Activated CD4-positive, alpha-beta T cell treated with anti-CD3 and anti-CD28 coated beads, Interleukin-2, amount 10 ng/mL, durations not matched to agents 24 days and 14 days (primary cell): ENCODE measurements around the gene PPP1R12B. TPM values are rescaled to one million over a fixed set of nuclear protein-coding genes. Genes with fewer than 3 reads are reported as not detected.
"Not testable (repeated sequence)": the region's sequence is repeated elsewhere in the genome, so short reads cannot be mapped to it uniquely, and the experiment has no call there.

Source experiments
- DNase-seq: peaks from one replicate; pipeline ENCODE4 v3.0.0; 2022
- H3K27ac Mint-ChIP-seq: one replicate; pipeline ENCODE4 v1.8.0; 2022; ENCODE audit warnings: mild to moderate bottlenecking, mixed read lengths
- H3K27me3 Mint-ChIP-seq: one replicate; pipeline ENCODE4 v1.8.0; 2022; ENCODE audit warnings: mixed read lengths
- H3K36me3 Mint-ChIP-seq: one replicate; pipeline ENCODE4 v1.8.0; 2022; ENCODE audit warnings: low read depth, mild to moderate bottlenecking, mixed read lengths
- H3K4me1 Mint-ChIP-seq: one replicate; pipeline ENCODE4 v1.8.0; 2021; ENCODE audit warnings: mixed read lengths
- H3K4me3 Mint-ChIP-seq: one replicate; pipeline ENCODE4 v1.8.0; 2022; ENCODE audit warnings: mild to moderate bottlenecking, moderate library complexity, mixed read lengths
- H3K9me3 Mint-ChIP-seq: one replicate; pipeline ENCODE4 v1.8.0; 2021; ENCODE audit warnings: mixed read lengths
- intact Hi-C: fragments of 100-400 bp; cut with micrococcal nuclease; formaldehyde crosslinking; loops from one replicate; pipeline ENCODE4 v1.15.1; 2023
- total RNA-seq: library from RNA; stranded (reverse); gene quantifications from 2 replicates; pipeline ENCODE4 v1.2.3, GENCODE V29; 2022

The PPP1R12B gene
- total RNA-seq, 1 donor from 2014 or later = 14.8 TPM

- peaks cover 7% of the 10 kb centered on the region for H3K4me1 Mint-ChIP-seq
- H3K4me3 Mint-ChIP-seq = no peak overlapping the region
- H3K9me3 Mint-ChIP-seq = no peaks in the 10 kb centered on the region
- peaks cover 12% of the 10 kb centered on the region for H3K27me3 Mint-ChIP-seq
- intact Hi-C loops = no loop called here
- no peak overlapping the region for H3K27ac Mint-ChIP-seq
- no peaks in the 10 kb centered on the region for H3K36me3 Mint-ChIP-seq
- no peak for DNase-seq
These were observed 28.5 kb upstream of the PPP1R12B start for GRCh38 chr1:202320081-202320405.

GRCh38 chr1:202323731-202324130, 24.8 kb upstream of the PPP1R12B start:
- peaks cover 6% of the 10 kb centered on the region for H3K27me3 Mint-ChIP-seq
- no peak overlapping the region for H3K27ac Mint-ChIP-seq
- peaks cover 7% of the 10 kb centered on the region for H3K4me1 Mint-ChIP-seq
- DNase-seq = no peak
- intact Hi-C loops = no loop called here
- H3K9me3 Mint-ChIP-seq = no peaks in the 10 kb centered on the region
- no peak overlapping the region for H3K4me3 Mint-ChIP-seq
- no peaks in the 10 kb centered on the region for H3K36me3 Mint-ChIP-seq

GRCh38 chr1:202324646-202325045, 23.9 kb upstream of the PPP1R12B start:
- peaks cover 2% of the 10 kb centered on the region for H3K4me1 Mint-ChIP-seq
- no peak overlapping the region for H3K27ac Mint-ChIP-seq

GRCh38 chr1:202329891-202330290, 18.6 kb upstream of the PPP1R12B start:
- no peaks in the 10 kb centered on the region for H3K9me3 Mint-ChIP-seq
- no peak for DNase-seq

More at GRCh38 chr1:202324646-202325045, 23.9 kb upstream of the PPP1R12B start:
- Mint-ChIP-seq H3K36me3 (peaks cover 2% of the 10 kb centered on the region), H3K9me3 (no peaks in the 10 kb centered on the region), H3K27me3 (peaks cover 6% of the 10 kb centered on the region), H3K4me3 (no peak overlapping the region)
- no peak for DNase-seq
- intact Hi-C loops = no loop called here

GRCh38 chr1:202333861-202334260, 14.6 kb upstream of the PPP1R12B start:
- H3K4me3 Mint-ChIP-seq = no peak overlapping the region
- intact Hi-C loops = no loop called here
- H3K36me3 Mint-ChIP-seq = peaks cover 50% of the 10 kb centered on the region
- H3K9me3 Mint-ChIP-seq = no peaks in the 10 kb centered on the region
- no peak for DNase-seq
- H3K27me3 Mint-ChIP-seq = no peaks in the 10 kb centered on the region
- H3K4me1 Mint-ChIP-seq = peaks cover 6% of the 10 kb centered on the region
- H3K27ac Mint-ChIP-seq = no peak overlapping the region

More at GRCh38 chr1:202329891-202330290, 18.6 kb upstream of the PPP1R12B start:
- no peak overlapping the region for H3K4me3 Mint-ChIP-seq
- intact Hi-C loops = no loop called here
- H3K27me3 Mint-ChIP-seq = no peaks in the 10 kb centered on the region
- peak overlapping the region; percentile 2 for H3K27ac Mint-ChIP-seq
- peaks cover 4% of the 10 kb centered on the region for H3K4me1 Mint-ChIP-seq
- peaks cover 39% of the 10 kb centered on the region for H3K36me3 Mint-ChIP-seq

- peak; percentile 73 for DNase-seq
- Mint-ChIP-seq H3K4me1 (peaks cover 30% of the 10 kb centered on the region), H3K36me3 (peaks cover 10% of the 10 kb centered on the region), H3K4me3 (peak overlapping the region; percentile 55), H3K9me3 (no peaks in the 10 kb centered on the region), H3K27ac (peak overlapping the region; percentile 80), H3K27me3 (no peaks in the 10 kb centered on the region)
- intact Hi-C loops = loop anchor here (1.0 to 10.0 kb wide), 4 partner anchors 227 to 981 kb away; partner anchors contain the start of gene TMEM183A
These were observed 4.7 kb upstream of the PPP1R12B start for GRCh38 chr1:202343652-202344349.

- H3K4me3 Mint-ChIP-seq = peak overlapping the region; percentile 83
- intact Hi-C loops = loop anchor here (2.0 to 10.0 kb wide), 6 partner anchors 33 to 977 kb away; partner anchors contain the start of genes ADIPOR1, KDM5B, RABIF and TMEM183A
- H3K27ac Mint-ChIP-seq = peak overlapping the region; percentile 93
These were observed 442 bp upstream of the PPP1R12B start for GRCh38 chr1:202348005-202348508.

GRCh38 chr1:202349206-202349928, 868 bp downstream of the PPP1R12B start:
- Mint-ChIP-seq H3K4me3 (peak overlapping the region; percentile 83), H3K36me3 (no peaks in the 10 kb centered on the region), H3K4me1 (peaks cover 25% of the 10 kb centered on the region), H3K9me3 (no peaks in the 10 kb centered on the region), H3K27me3 (no peaks in the 10 kb centered on the region), H3K27ac (peak overlapping the region; percentile 77)
- no peak for DNase-seq
- intact Hi-C loops = loop anchor here (2.0 to 10.0 kb wide), 6 partner anchors 31 to 975 kb away; partner anchors contain the start of genes ADIPOR1, KDM5B, RABIF and TMEM183A

More at GRCh38 chr1:202348005-202348508, 442 bp upstream of the PPP1R12B start:
- peaks cover 29% of the 10 kb centered on the region for H3K4me1 Mint-ChIP-seq
- H3K9me3 Mint-ChIP-seq = no peaks in the 10 kb centered on the region
- H3K27me3 Mint-ChIP-seq = no peaks in the 10 kb centered on the region
- DNase-seq = no peak
- H3K36me3 Mint-ChIP-seq = no peaks in the 10 kb centered on the region

GRCh38 chr1:202351725-202352124, 3.2 kb downstream of the PPP1R12B start:
- Mint-ChIP-seq H3K4me1 (peaks cover 25% of the 10 kb centered on the region), H3K27me3 (no peaks in the 10 kb centered on the region), H3K4me3 (no peak overlapping the region), H3K36me3 (no peaks in the 10 kb centered on the region), H3K27ac (no peak overlapping the region), H3K9me3 (no peaks in the 10 kb centered on the region)
- DNase-seq = no peak
- intact Hi-C loops = no loop called here

- not testable (repeated sequence) for H3K36me3 Mint-ChIP-seq, H3K9me3 Mint-ChIP-seq, H3K27ac Mint-ChIP-seq
These were observed 4.2 kb downstream of the PPP1R12B start for GRCh38 chr1:202352583-202353197.

GRCh38 chr1:202355944-202356553, 7.5 kb downstream of the PPP1R12B start:
- no peaks in the 10 kb centered on the region for H3K9me3 Mint-ChIP-seq

More at GRCh38 chr1:202352583-202353197, 4.2 kb downstream of the PPP1R12B start:
- intact Hi-C loops, H3K27me3 Mint-ChIP-seq, DNase-seq, H3K4me3 Mint-ChIP-seq: not testable (repeated sequence)
- H3K4me1 Mint-ChIP-seq = peaks cover 23% of the 10 kb centered on the region

GRCh38 chr1:202357506-202357905, 9.0 kb downstream of the PPP1R12B start:
- Mint-ChIP-seq H3K36me3 (no peaks in the 10 kb centered on the region), H3K4me3 (no peak overlapping the region), H3K27ac (no peak overlapping the region), H3K4me1 (peaks cover 2% of the 10 kb centered on the region), H3K27me3 (no peaks in the 10 kb centered on the region), H3K9me3 (no peaks in the 10 kb centered on the region)
- intact Hi-C loops = no loop called here
- DNase-seq = no peak

More at GRCh38 chr1:202355944-202356553, 7.5 kb downstream of the PPP1R12B start:
- intact Hi-C loops = no loop called here
- no peak overlapping the region for H3K27ac Mint-ChIP-seq
- H3K36me3 Mint-ChIP-seq = no peaks in the 10 kb centered on the region
- no peaks in the 10 kb centered on the region for H3K27me3 Mint-ChIP-seq
- H3K4me1 Mint-ChIP-seq = peaks cover 2% of the 10 kb centered on the region
- no peak overlapping the region for H3K4me3 Mint-ChIP-seq
- no peak for DNase-seq

- Mint-ChIP-seq H3K4me3 (no peak overlapping the region), H3K9me3 (no peaks in the 10 kb centered on the region), H3K36me3 (no peaks in the 10 kb centered on the region), H3K4me1 (no peaks in the 10 kb centered on the region), H3K27ac (no peak overlapping the region), H3K27me3 (no peaks in the 10 kb centered on the region)
- DNase-seq = no peak
- intact Hi-C loops = no loop called here
These were observed 12.7 kb downstream of the PPP1R12B start for GRCh38 chr1:202361224-202361623.
